ENCODE data around the gene LMO1.

Gene LMO1

DNA sequence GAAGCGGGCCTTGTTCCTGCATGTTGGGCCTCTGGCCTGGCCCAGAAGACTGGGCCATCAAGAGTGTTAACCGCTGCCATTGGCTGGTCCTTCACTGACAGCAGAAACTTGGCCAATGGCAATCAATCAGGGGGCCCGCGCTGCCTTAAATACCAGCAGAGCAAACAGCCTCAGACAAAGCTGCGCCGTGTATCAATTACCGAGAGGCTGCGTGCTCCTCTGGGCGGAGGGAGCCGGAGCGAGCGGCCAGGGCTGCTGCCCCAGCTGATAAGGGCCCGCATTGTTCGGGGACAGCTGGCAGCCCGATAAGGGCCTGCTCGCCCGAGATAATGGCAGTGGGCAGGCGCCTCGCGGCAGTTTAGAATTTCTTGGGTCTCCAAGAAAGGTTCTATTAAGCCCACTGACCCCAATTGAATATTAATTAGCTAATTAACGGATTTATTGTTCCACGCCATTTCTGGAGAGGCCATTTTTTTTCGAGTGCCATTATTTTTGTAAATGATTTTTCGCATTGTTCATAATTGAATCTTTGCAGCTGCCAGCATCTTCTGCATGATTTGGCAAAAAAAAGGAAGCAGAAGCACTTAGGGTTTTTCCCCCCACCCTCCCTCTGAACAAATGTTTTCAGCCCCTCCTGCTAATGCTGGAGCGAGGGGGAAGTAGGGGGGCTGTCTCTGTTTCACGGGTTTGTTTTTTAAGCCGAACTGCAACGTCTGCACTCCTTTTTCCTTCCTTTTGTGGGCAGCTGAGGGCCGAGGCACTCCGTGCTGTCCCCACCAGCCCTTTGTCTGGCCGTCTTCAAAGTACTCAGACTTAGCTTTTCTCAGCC, 57.2 kb downstream of the LMO1 start:
- H3K36me3 ChIP-seq (ENCODE audit: insufficient read depth, low read length), result no peaks in the 10 kb centered on the region

GRCh38 chr11:8205566-8205965, 58.1 kb downstream of the LMO1 start:
- no peaks in the 10 kb centered on the region for H3K9me3 ChIP-seq (ENCODE audit: low read length)

More for the DNA sequence above, 57.2 kb downstream of the LMO1 start:
- H3K4me3 ChIP-seq (ENCODE audit: low read length), result peak overlapping the region; percentile 3
- H2AFZ ChIP-seq (ENCODE audit: low read depth, low read length), result peak overlapping the region; percentile 78
- peaks cover 12% of the 10 kb centered on the region for H3K4me1 ChIP-seq (ENCODE audit: insufficient read depth, low read length)
- no peaks in the 10 kb centered on the region for H3K9me3 ChIP-seq (ENCODE audit: low read length)
- peaks cover 4% of the 10 kb centered on the region for H3K27me3 ChIP-seq (ENCODE audit: insufficient read depth, low read length)

GRCh38 chr11:8204596-8204995, 59.1 kb downstream of the LMO1 start:
- no peaks in the 10 kb centered on the region for H3K27me3 ChIP-seq (ENCODE audit: insufficient read depth, low read length)
- no peaks in the 10 kb centered on the region for H3K36me3 ChIP-seq (ENCODE audit: insufficient read depth, low read length)
- no peak overlapping the region for H2AFZ ChIP-seq (ENCODE audit: low read depth, low read length)
- no peaks in the 10 kb centered on the region for H3K9me3 ChIP-seq (ENCODE audit: low read length)
- H3K4me1 ChIP-seq (ENCODE audit: insufficient read depth, low read length), result peaks cover 12% of the 10 kb centered on the region
- H3K4me3 ChIP-seq (ENCODE audit: low read length), result no peak overlapping the region

More at GRCh38 chr11:8205566-8205965, 58.1 kb downstream of the LMO1 start:
- no peak overlapping the region for H3K4me3 ChIP-seq (ENCODE audit: low read length)
- H2AFZ ChIP-seq (ENCODE audit: low read depth, low read length), result no peak overlapping the region
- peaks cover 12% of the 10 kb centered on the region for H3K4me1 ChIP-seq (ENCODE audit: insufficient read depth, low read length)
- H3K36me3 ChIP-seq (ENCODE audit: insufficient read depth, low read length), result no peaks in the 10 kb centered on the region
- H3K27me3 ChIP-seq (ENCODE audit: insufficient read depth, low read length), result no peaks in the 10 kb centered on the region

DNA sequence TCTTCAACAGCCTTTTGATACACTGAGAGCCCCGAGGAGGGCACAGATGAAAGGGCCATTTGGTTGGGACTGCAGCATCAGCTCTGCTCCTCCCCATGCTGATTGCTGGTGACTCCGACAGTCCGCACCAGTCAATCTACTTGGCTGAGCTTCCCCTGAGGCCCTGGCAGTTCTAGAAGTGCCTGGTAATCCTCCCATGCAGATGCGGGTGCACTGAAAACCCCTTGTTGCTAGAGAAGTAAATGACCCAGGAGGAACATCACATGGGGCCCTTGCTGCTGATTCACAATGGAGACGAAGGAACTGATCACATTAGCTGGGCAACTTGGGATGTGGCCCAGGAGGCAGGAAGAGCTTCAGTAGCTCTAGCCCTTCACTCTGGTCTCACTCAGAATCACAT, 59.7 kb downstream of the LMO1 start:
- H3K4me1 ChIP-seq (ENCODE audit: insufficient read depth, low read length), result peaks cover 12% of the 10 kb centered on the region
- H3K4me3 ChIP-seq (ENCODE audit: low read length), result no peak overlapping the region
- H3K9me3 ChIP-seq (ENCODE audit: low read length), result no peaks in the 10 kb centered on the region
- no peaks in the 10 kb centered on the region for H3K27me3 ChIP-seq (ENCODE audit: insufficient read depth, low read length)
- no peaks in the 10 kb centered on the region for H3K36me3 ChIP-seq (ENCODE audit: insufficient read depth, low read length)
- no peak overlapping the region for H2AFZ ChIP-seq (ENCODE audit: low read depth, low read length)

DNA sequence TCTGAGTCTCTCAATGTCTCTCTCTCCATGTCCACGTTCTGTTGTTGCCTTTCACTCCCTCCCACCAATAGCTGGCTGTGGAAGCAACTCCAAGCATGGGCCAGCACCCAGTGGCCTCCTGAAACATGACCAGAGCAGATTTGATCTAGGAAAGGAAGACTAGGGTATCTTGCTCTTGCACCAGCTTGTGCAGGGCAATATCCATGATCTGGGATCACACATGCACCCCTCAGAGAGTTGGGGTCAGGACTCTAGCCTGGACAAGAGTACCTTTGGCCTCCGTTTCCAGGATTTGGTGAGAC, 60.3 kb downstream of the LMO1 start:
- H2AFZ ChIP-seq (ENCODE audit: low read depth, low read length), result no peak overlapping the region
- no peaks in the 10 kb centered on the region for H3K9me3 ChIP-seq (ENCODE audit: low read length)
- no peaks in the 10 kb centered on the region for H3K27me3 ChIP-seq (ENCODE audit: insufficient read depth, low read length)
- peaks cover 12% of the 10 kb centered on the region for H3K4me1 ChIP-seq (ENCODE audit: insufficient read depth, low read length)
- H3K36me3 ChIP-seq (ENCODE audit: insufficient read depth, low read length), result no peaks in the 10 kb centered on the region
- no peak overlapping the region for H3K4me3 ChIP-seq (ENCODE audit: low read length)

- Histone ChIP-seq H3K27me3 (ENCODE audit: insufficient read depth, low read length) (no peaks in the 10 kb centered on the region), H3K36me3 (ENCODE audit: insufficient read depth, low read length) (no peaks in the 10 kb centered on the region), H3K9me3 (ENCODE audit: low read length) (no peaks in the 10 kb centered on the region), H3K4me3 (ENCODE audit: low read length) (no peak overlapping the region), H3K4me1 (ENCODE audit: insufficient read depth, low read length) (peaks cover 12% of the 10 kb centered on the region), H2AFZ (ENCODE audit: low read depth, low read length) (no peak overlapping the region)
Measured at GRCh38 chr11:8202516-8203413, 60.9 kb downstream of the LMO1 start.

DNA sequence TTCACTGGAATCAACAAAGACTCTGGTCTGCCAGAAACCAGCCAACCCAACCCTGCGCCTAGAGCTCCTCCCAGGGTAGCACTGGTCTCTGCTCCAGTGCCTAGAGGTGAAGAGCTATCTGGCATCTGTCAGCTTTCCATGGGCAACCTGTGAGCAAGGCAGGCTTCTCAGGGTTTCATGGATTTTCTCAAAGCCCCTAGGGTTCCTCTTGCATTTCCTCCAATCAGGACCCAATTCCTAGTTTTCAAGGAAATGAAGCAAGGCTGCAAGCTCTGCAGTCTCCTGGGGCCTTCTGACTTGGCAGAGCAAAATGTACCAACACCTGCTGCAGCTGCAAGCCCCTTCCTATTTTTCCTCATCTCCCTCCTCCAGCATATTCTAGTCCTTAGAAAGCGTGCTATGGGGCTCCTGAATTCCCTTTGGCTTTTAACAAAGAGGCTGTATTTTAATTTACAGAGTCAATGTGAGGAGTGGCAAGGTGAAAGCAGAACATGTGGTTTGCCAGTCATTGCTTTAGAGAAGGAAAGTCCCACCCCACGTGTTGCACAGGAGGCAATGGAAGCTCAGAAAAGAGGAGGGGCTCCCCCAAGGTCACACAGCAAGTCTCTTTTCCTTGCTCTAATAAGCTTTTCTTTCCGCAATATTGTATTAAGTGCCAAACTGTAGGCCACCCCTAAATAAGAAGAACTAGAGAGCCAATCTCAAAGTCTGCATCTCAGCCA, 61.9 kb downstream of the LMO1 start:
- Histone ChIP-seq H3K4me1 (ENCODE audit: insufficient read depth, low read length) (peaks cover 7% of the 10 kb centered on the region), H3K27me3 (ENCODE audit: insufficient read depth, low read length) (no peaks in the 10 kb centered on the region), H3K4me3 (ENCODE audit: low read length) (no peak overlapping the region), H3K36me3 (ENCODE audit: insufficient read depth, low read length) (no peaks in the 10 kb centered on the region), H2AFZ (ENCODE audit: low read depth, low read length) (no peak overlapping the region), H3K9me3 (ENCODE audit: low read length) (no peaks in the 10 kb centered on the region)

GRCh38 chr11:8199676-8200075, 64.0 kb downstream of the LMO1 start:
- Histone ChIP-seq H3K27me3 (ENCODE audit: insufficient read depth, low read length) (no peaks in the 10 kb centered on the region), H3K4me3 (ENCODE audit: low read length) (no peak overlapping the region), H3K4me1 (ENCODE audit: insufficient read depth, low read length) (no peaks in the 10 kb centered on the region), H2AFZ (ENCODE audit: low read depth, low read length) (no peak overlapping the region), H3K36me3 (ENCODE audit: insufficient read depth, low read length) (no peaks in the 10 kb centered on the region), H3K9me3 (ENCODE audit: low read length) (no peaks in the 10 kb centered on the region)

DNA sequence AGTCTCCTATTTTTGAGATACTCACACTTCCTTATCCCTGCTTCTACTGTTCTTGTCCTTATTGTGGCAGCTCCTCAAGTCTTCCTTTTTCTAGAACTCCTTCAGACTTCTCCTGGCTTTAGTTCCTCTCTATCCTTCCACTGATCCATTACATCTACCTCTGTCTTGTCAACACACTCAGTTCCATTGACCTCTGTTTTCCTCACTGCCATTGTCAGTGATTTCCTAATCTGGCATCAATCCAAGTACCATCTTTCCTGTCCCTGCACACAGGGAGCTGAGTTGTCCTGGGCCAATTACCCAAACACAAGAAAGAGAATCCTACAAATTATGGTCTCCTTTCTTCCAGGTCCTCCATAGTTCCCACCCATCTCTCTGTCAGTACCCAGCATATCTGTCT, 66.9 kb downstream of the LMO1 start:
- H2AFZ ChIP-seq (ENCODE audit: low read depth, low read length), result no peak overlapping the region
- no peaks in the 10 kb centered on the region for H3K36me3 ChIP-seq (ENCODE audit: insufficient read depth, low read length)
- no peaks in the 10 kb centered on the region for H3K9me3 ChIP-seq (ENCODE audit: low read length)
- H3K4me3 ChIP-seq (ENCODE audit: low read length), result no peak overlapping the region
- H3K27me3 ChIP-seq (ENCODE audit: insufficient read depth, low read length), result no peaks in the 10 kb centered on the region
- no peaks in the 10 kb centered on the region for H3K4me1 ChIP-seq (ENCODE audit: insufficient read depth, low read length)

GRCh38 chr11:8194956-8195355, 68.7 kb downstream of the LMO1 start:
- Histone ChIP-seq H3K4me1 (ENCODE audit: insufficient read depth, low read length) (no peaks in the 10 kb centered on the region), H3K36me3 (ENCODE audit: insufficient read depth, low read length) (no peaks in the 10 kb centered on the region), H2AFZ (ENCODE audit: low read depth, low read length) (no peak overlapping the region), H3K27me3 (ENCODE audit: insufficient read depth, low read length) (no peaks in the 10 kb centered on the region), H3K4me3 (ENCODE audit: low read length) (no peak overlapping the region), H3K9me3 (ENCODE audit: low read length) (no peaks in the 10 kb centered on the region)

DNA sequence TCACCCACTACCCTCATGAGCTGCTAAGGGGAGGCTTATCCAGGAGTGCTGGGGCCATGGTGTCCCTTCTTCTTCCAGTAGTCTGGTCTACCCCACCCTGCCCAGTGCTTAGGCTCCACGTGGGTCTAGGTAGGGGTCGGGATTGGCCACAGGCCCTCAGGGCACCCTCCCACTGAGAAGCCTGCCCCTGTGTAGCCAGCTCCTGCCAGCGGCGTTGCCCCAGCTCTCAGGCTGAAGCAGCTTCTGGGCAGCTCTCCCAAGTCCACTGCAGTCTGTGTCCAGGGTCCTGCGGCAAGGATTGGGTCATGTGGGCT, 70.8 kb downstream of the LMO1 start:
- H3K36me3 ChIP-seq (ENCODE audit: insufficient read depth, low read length), result no peaks in the 10 kb centered on the region
- no peak overlapping the region for H2AFZ ChIP-seq (ENCODE audit: low read depth, low read length)
- H3K4me3 ChIP-seq (ENCODE audit: low read length), result no peak overlapping the region
- no peaks in the 10 kb centered on the region for H3K27me3 ChIP-seq (ENCODE audit: insufficient read depth, low read length)
- no peaks in the 10 kb centered on the region for H3K9me3 ChIP-seq (ENCODE audit: low read length)
- H3K4me1 ChIP-seq (ENCODE audit: insufficient read depth, low read length), result no peaks in the 10 kb centered on the region

DNA sequence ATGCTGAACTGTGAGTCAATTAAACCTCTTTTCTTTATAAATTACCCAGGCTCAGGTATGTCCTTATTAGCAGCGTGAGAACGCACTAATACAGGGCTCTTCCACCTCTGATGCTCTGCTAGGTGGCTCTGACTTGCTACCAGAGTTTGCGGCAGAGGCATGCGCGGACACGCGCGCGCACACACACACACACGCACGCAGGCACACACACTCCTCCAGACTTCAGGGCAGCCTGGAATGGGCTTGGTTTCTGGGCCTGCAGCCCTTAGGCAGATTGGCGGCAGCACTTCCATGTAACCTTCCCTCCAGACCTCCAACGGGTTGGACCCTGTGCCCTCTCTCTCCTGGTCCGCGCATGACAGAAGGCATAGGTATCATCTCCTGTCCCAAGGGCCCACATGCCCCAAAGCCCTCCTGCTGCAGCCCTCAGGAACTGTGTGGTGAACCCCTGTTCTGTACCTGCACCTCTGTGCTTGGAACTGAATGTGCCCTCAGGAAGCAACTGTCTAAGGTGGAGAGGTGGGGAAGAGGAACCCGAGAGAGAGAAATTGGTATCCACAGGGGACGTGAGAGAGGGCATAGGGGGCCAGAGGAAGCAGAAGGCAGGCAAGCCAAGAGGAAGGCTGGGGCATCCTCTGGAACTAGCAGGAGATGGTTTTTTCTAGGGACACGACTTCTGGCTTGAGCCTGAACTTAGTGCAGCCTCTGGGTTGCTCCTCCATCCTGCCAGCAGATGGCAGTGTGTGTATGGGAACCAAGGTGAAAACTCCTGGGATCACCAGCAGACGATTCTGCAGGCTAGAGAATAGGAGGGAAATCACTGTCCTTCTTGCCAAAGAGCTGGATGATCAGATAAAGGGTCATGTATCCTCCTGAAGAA, 71.4 kb downstream of the LMO1 start:
- H3K36me3 ChIP-seq (ENCODE audit: insufficient read depth, low read length), result no peaks in the 10 kb centered on the region
- H3K27me3 ChIP-seq (ENCODE audit: insufficient read depth, low read length), result no peaks in the 10 kb centered on the region
- no peak overlapping the region for H3K4me3 ChIP-seq (ENCODE audit: low read length)
- no peak overlapping the region for H2AFZ ChIP-seq (ENCODE audit: low read depth, low read length)
- H3K4me1 ChIP-seq (ENCODE audit: insufficient read depth, low read length), result no peaks in the 10 kb centered on the region
- no peaks in the 10 kb centered on the region for H3K9me3 ChIP-seq (ENCODE audit: low read length)

All from neuron (in vitro differentiated cells).